BE2C (cell line): ENCODE results near the gene PRG2. TPM values are rescaled to one million over a fixed set of nuclear protein-coding genes. Genes with fewer than 3 reads are reported as not detected.

Source experiments
- DNase-seq: peaks from one replicate; pipeline ENCODE4 v3.0.0-alpha.2; 2020
- H3K27me3 ChIP-seq: fragments of 250-450 bp; sonication (Bioruptor Pico); 2 replicates; pipeline ENCODE4 v1.5.1; 2020; ENCODE audit warnings: mild to moderate bottlenecking
- H3K36me3 ChIP-seq: fragments of 250-450 bp; sonication (Bioruptor Pico); 2 replicates; pipeline ENCODE4 v1.5.1; 2020; ENCODE audit warnings: mild to moderate bottlenecking
- H3K4me1 ChIP-seq: fragments of 250-450 bp; sonication (Bioruptor Pico); 2 replicates; pipeline ENCODE4 v1.5.1; 2020
- H3K4me3 ChIP-seq: 2 replicates; pipeline ENCODE4 v1.5.1; 2011; ENCODE audit warnings: low read depth, low read length
- H3K9me3 ChIP-seq: fragments of 250-450 bp; sonication (Bioruptor Pico); 2 replicates; pipeline ENCODE4 v1.5.1; 2020
- polyA plus RNA-seq: library from polyadenylated mRNA; unstranded; fragments of >200 nt; gene quantifications from one replicate; pipeline ENCODE4 v1.2.1, GENCODE V29; 2012; ENCODE audit warnings: low read depth, missing spikeins; ENCODE audit not compliant: insufficient read length, insufficient read depth
- TF ChIP-seq, protein P1 (sequence below): IDR thresholded peaks from 2 replicates; pipeline ENCODE4 v1.5.1; 2012; ENCODE audit warnings: mild to moderate bottlenecking, low read depth, low read length

PRG2 gene
- not detected for polyA plus RNA-seq

DNA sequence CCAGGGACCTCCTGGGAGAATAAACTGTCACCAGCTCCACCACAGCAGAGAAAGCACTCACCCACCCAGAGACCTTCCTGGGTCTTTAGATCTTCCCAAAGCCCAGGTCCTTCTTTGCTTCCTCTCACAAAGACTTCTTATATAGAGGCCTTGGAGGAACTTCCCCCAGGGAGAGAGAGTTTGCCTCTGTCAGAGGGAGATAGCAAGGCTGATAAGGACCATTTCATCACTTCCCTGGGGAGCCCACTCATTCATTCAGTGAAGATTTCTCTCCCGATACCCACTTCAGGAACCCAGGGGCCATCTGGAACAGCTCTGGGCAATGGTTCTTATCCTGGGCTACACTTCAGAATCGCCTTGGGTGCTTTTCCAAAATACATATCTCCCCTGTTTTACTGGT, at the start of gene PRG2:
TSS of gene PRG2 (minus strand) at position 116 of the 400 bp plus-strand sequence. CDS start 706 bp downstream, outside the sequence.
- no peaks in the 10 kb centered on the region for H3K36me3 ChIP-seq
- no peak for DNase-seq
- no peaks in the 10 kb centered on the region for H3K9me3 ChIP-seq
- TF ChIP-seq, protein P1, sequence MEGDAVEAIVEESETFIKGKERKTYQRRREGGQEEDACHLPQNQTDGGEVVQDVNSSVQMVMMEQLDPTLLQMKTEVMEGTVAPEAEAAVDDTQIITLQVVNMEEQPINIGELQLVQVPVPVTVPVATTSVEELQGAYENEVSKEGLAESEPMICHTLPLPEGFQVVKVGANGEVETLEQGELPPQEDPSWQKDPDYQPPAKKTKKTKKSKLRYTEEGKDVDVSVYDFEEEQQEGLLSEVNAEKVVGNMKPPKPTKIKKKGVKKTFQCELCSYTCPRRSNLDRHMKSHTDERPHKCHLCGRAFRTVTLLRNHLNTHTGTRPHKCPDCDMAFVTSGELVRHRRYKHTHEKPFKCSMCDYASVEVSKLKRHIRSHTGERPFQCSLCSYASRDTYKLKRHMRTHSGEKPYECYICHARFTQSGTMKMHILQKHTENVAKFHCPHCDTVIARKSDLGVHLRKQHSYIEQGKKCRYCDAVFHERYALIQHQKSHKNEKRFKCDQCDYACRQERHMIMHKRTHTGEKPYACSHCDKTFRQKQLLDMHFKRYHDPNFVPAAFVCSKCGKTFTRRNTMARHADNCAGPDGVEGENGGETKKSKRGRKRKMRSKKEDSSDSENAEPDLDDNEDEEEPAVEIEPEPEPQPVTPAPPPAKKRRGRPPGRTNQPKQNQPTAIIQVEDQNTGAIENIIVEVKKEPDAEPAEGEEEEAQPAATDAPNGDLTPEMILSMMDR: no peak
- H3K4me3 ChIP-seq: no peak within 1 kb of the TSS
- no peaks in the 10 kb centered on the region for H3K4me1 ChIP-seq
- no peaks in the 10 kb centered on the region for H3K27me3 ChIP-seq

DNA sequence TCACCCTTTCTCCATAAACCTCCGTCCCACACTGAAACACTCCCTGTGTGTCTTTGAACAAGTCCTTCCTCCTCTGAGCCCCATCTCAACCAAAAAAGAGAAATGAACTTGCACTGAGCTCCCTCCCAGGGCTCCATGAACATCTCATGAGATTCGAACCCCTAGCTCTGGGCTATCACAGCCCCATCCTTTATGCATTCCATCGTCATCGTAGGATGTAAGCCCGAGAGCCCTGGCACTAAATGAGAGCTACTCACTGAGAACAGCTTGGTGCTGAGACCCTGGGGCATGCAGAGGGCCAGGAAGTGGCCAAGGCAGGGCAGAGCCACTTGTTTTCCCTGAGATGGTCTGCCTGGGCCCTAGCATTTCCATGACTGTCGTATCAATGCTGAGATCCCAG, 49.3 kb upstream of the PRG2 start:
- Histone ChIP-seq H3K4me1 (no peaks in the 10 kb centered on the region), H3K9me3 (no peaks in the 10 kb centered on the region), H3K27me3 (no peaks in the 10 kb centered on the region), H3K4me3 (no peak overlapping the region), H3K36me3 (no peaks in the 10 kb centered on the region)
- no peak for DNase-seq
- TF ChIP-seq, protein P1: no peak

GRCh38 chr11:57438345-57439285, 48.2 kb upstream of the PRG2 start:
- no peak for DNase-seq
- H3K4me3 ChIP-seq: no peak overlapping the region
- H3K9me3 ChIP-seq: no peaks in the 10 kb centered on the region
- no peaks in the 10 kb centered on the region for H3K36me3 ChIP-seq
- H3K4me1 ChIP-seq: no peaks in the 10 kb centered on the region
- TF ChIP-seq, protein P1: no peak
- H3K27me3 ChIP-seq: no peaks in the 10 kb centered on the region

DNA sequence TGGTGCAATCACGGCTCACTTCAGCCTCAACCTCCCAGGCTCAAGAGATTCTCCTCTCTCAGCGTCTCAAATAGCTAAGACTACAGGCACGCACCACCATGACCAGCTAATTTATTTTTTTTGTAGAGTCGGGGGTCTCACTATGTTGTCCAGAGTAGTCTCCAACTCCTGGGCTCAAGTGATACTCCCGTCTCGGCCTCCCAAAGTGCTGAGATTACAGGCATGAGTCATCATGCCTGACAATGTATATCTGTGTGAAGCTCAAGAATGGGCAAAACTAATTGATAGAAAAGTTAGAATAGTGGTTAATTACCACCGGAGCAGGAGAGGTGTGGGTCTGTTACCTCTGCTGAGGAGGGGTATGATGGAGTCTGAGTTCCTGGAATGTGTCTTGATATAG, 45.6 kb upstream of the PRG2 start:
- no peaks in the 10 kb centered on the region for H3K36me3 ChIP-seq
- H3K27me3 ChIP-seq: no peaks in the 10 kb centered on the region
- TF ChIP-seq, protein P1: no peak
- DNase-seq: no peak
- no peaks in the 10 kb centered on the region for H3K4me1 ChIP-seq
- no peak overlapping the region for H3K4me3 ChIP-seq
- H3K9me3 ChIP-seq: no peaks in the 10 kb centered on the region

DNA sequence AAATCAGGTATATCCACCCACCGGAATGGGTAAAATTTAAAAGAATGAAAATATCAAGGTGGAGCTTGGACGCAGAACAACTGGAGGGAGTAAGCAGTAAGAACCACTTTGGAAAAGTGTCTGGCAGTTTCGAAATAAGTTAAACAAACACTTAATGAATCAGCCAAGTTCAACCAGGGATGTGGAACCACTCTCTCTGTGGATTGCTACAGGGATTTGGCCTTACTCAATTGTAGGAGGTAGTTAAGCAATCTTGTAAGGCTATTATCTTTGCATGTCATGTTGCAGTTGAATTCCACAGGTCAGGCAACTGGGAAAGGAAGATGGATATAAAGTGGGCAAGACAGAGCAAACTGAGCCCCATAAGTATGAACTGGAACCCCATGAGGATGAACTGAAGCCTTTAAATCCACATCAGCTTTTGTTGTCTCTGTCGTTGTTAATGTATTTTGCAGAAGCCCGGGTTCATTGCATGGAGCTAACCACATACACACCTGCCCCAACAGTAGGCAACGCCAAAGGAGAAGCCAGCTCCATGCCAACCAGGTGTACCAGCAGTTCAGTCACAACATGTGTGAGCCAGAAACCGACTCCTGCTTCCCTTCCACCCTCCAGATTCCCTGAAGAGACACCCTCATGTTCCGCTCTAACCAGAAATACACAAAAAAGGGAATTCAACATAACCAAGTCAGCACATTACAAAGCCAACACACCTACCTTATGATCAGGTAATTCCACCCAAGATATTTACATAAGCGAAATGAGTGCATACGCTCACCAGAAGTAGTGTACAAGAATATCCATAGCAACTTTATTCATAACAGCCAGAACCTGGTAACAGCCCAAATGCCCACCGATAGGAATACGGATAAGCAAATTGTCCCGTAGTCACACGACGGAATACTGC, 44.4 kb upstream of the PRG2 start:
- Histone ChIP-seq H3K4me3 (no peak overlapping the region), H3K36me3 (no peaks in the 10 kb centered on the region), H3K27me3 (no peaks in the 10 kb centered on the region), H3K4me1 (no peaks in the 10 kb centered on the region), H3K9me3 (no peaks in the 10 kb centered on the region)
- TF ChIP-seq, protein P1: no peak
- no peak for DNase-seq
